Endometrial microvascular endothelial cells (primary cell): ENCODE data around the gene SERPINB3. TPM values are rescaled to one million over a fixed set of nuclear protein-coding genes. Genes with fewer than 3 reads are reported as not detected.
"Not testable (repeated sequence)": the region's sequence is repeated elsewhere in the genome, so short reads cannot be mapped to it uniquely, and the experiment has no call there.

Experiments
- in situ Hi-C: cut with HindIII; loops from 2 replicates; pipeline ENCODE4 v1.10.0; 2017; ENCODE audit warnings: low sequenced_read_pairs, low pct_unique_long_range_greater_than_20kb; ENCODE audit errors: inconsistent ontology term
- total RNA-seq: library from RNA; depleted of rRNA; stranded (reverse); fragments of >200 nt; gene quantifications from one replicate; pipeline ENCODE4 v1.2.3, GENCODE V29; 2015; ENCODE audit errors: inconsistent ontology term

SERPINB3 gene
- total RNA-seq = not detected

DNA sequence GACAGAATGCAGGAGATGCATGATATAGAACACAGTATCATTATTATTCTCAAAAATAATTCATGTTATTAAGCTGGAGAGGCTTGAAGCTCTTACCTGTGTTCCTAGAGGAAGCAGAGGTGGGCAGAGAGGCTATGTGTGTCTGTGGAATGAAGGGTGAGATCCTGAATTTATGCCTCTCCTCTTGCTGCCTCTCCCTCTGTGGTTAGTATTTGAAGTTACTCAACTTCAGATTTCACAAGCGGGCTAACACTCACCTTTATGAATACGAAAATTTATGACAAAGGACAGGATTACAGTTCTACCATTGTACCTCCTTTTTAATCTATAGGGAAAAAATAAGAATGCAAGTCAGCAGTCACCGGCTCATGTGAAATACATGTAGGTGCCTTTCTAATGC is at the start of gene SERPINB3:
Gene SERPINB3 (minus strand): TSS at position 144 of the 400 bp plus-strand sequence. CDS start 677 bp downstream, outside the sequence.
- in situ Hi-C loops = not testable (repeated sequence)

DNA sequence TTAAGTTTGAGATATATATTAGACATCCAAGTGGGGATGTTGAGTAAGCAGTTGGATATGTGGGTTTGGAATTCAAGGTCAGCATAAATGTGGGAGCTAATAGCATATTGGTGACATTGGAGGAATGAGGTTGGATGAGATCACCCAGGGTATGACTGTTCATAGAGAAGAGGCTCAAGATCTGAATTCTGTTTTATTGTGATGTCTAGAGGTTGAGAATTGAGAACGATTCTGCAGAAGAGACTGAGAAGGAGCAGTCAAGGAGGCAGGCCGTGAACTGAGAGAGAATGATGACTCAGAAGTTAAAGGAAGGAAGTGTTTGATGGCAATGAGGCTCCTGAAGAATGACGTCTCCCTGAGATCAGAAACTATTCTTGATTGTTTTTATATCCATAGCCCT is 47.0 kb upstream of the SERPINB3 start:
- in situ Hi-C loops = no loop called here

DNA sequence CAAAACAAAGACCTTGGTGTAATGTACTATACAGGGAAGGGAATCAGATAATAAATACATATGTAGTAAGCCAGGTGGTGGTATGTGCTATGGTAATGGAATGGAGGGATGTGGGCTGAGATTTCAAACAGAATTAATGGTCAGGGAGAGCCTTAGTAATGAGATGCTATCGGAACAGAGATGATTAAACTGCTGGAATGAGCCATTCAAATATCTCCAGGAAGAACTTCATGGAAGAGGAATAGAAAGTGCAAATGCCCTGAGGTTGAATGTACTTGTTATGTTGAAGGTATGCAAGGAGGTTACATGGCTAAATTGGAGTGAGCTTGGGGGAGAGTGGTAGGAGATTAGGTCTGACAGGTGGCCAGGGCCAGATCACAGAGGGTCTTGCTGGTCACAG is 46.1 kb upstream of the SERPINB3 start:
- in situ Hi-C loops = no loop called here

DNA sequence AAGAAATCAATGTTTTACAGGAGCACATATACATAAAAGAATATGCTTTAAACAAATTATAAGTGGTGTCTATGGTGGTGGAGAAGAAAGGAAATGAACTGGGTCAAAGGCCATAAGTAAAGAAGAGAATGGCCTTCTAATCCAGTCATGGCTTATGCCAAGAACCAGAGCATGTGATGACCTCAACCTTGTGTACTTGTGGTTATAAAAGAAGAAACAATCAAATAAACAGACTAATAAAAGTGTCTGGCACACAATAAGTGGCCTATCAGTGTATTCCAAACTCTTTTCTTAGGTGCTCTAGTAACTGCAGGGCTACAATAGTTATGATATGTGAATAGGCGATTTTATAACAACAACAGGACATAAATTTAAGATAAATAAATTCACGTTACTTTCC is 43.7 kb upstream of the SERPINB3 start:
- in situ Hi-C loops = no loop called here

DNA sequence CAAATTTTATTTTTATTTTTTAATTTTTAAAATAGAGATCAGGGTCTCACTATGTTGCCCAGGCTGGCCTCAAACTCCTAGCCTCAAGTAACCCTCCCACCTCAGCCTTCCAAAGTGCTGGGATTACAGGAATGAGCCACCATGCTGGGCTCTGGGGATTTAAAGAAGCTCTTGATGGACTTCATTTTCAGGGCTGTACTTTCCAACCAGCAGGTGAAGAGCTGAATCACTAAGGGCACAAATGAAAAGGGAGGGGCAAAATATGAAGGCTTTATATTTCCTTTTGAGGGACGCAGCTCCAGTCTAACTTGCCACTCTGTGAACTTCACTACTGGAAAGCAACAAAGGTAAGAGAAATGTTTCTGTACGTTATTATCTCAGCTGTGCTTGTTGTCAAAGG is 41.0 kb upstream of the SERPINB3 start, which contains the start of gene SERPINB11:
Gene SERPINB11 (plus strand): TSS at position 301 of the 400 bp plus-strand sequence. CDS start 7,234 bp downstream, outside the sequence.
- in situ Hi-C loops = no loop called here

DNA sequence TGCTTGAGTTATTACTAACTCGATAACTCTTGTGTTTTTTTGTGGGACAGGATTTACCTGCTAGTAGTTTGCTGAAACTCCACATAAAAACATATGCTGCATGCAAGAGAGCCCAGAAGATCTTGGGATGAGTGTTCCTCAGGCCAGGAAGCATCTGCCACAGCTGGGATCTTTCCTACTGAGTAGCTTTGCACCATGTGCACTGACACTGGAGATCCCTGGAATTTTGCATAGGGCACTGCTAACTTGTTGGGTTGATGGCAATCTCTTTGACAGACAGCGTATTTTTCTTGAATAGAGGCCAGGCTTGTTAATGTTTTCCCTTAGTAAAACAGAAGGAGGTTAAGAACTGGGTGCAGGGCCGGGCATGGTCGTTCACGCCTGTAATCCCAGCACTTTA is 40.3 kb upstream of the SERPINB3 start:
- in situ Hi-C loops = no loop called here

DNA sequence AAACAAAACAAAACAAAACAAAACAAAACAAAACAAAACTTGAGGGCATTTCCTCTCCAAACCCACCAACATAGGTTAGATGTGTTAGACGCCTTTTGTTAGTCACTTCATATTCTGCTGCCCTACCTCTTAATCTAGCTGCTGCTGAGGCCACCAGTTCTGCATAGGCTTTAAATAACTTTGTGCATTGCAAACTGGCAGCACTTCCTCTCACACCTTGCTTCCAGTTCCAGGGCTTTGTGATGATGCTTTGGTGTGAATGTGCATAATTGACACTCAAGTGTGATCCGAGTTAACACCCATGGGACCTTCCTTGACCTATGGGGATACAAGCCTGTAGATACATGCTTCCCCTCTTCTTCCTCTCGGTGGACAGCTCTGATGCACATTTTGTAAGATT is 38.8 kb upstream of the SERPINB3 start:
- in situ Hi-C loops = no loop called here

DNA sequence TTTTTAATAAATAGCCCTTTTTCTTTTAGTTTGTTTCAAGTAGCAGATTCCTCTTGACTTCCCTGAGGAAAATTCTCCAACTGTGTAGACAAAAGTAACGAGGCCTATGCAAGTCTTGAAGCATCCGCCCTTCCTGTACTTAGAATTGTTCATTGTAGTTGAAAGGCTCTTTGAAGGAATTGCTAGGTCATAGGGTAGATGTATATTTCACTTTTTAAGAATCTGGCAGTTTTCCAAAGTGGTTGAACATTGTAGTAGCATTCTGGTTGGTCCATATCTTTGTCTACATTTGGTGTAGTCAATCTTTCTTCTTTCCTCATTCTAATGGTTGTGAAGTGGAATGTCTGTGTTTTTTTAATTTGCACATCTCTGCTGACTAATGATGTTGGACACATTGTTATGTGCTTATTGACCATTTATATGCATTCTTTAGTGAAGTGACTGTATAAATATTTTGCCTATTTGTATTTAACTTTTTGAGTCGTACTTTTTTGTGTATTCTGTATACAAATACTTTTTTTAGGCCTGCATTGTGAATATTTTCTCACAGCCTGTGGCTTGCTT is 35.5 kb upstream of the SERPINB3 start:
- in situ Hi-C loops = no loop called here

DNA sequence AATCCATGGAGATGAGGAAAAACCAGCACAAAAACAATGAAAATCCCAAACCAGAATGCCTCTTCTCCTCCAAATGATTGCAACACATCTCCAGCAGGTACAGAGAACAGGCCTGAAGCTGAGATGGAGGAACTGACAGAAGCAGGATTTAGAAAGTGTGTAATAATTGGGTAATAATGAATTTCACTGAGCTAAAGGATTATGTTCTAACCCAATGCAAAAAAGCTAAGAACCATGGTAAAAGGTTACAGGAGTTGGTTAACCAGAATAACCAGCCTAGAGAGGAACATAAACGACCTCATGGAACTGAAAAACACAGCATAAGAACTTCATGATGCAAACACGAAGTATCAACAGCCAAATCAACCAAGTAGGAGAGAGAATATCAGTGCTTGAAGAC is 27.4 kb upstream of the SERPINB3 start:
- in situ Hi-C loops = no loop called here

DNA sequence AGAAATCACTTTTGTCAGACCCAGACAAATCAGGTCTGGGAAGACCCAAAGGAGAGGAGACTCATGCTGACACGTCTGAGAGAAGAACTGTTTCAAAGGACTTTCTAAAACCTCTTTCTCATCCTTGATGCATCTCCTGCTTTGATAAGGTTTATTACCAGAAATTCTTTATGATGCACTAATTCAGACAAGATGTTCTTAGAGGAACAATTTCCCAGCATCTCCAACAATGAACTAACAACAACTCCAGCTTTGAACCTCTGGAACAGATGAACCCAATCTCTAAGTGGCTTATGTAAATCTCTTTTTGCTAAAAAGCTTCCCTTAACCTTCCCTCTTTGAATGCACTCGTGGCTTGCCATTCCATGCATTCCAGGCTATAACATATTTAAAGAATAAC is 25.2 kb upstream of the SERPINB3 start:
- in situ Hi-C loops = no loop called here

DNA sequence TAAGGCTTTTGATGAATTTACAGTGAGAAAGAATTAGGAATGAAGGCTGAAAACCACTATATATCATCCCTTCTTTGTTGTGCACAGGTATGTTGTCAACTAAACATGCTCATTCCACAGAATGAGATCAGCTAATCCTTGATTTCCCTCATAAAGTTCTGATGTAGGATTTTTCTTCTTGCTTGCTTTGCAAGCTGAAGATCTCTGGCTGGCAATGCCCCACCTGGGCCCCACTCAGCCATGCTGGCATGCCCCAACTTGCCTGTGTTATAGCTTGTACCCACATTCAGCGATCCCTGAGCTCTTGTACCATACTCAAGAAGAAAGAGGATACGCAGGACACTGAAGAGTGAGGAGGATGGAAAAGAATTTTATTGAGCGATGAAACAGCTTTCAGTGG is 23.0 kb upstream of the SERPINB3 start:
- in situ Hi-C loops = no loop called here

DNA sequence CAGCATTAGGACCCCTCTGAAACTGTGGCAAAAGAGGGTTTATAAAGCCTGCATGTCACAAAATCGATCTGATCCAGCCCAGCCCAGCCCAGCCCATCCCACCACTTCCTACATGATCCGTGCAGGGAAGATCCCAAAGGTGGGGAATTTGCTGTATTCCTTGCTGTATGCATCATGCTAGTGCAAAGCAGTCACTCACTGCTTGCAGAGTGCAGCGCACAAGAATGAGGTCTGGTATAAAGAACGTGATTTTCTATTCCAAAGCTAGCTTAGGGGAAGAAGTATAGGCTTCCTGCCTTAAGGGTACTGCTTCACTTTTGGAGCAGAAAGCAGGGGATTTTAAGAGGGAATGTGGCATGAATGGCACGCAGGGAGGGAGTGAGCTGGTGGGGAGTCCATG is 22.2 kb upstream of the SERPINB3 start:
- in situ Hi-C loops = no loop called here

DNA sequence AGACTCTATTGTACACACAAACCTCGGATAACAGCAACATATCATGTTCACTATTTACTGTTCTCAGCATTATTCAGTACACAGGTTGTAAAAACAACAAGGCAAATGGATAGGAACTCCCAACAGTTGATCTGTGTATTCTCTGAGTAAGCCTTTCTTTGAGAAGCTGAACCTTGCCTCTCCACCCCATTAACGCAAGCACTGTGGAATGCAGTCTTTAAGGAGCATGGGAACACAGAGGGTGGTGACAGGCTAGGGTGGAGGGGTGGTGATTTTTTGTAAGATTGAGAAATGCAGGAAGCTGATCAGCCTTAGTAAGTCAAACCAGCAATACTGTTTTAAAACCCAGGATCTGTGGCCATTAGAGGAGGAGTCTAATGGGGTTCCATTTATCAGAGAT is 21.5 kb upstream of the SERPINB3 start:
- in situ Hi-C loops = no loop called here

DNA sequence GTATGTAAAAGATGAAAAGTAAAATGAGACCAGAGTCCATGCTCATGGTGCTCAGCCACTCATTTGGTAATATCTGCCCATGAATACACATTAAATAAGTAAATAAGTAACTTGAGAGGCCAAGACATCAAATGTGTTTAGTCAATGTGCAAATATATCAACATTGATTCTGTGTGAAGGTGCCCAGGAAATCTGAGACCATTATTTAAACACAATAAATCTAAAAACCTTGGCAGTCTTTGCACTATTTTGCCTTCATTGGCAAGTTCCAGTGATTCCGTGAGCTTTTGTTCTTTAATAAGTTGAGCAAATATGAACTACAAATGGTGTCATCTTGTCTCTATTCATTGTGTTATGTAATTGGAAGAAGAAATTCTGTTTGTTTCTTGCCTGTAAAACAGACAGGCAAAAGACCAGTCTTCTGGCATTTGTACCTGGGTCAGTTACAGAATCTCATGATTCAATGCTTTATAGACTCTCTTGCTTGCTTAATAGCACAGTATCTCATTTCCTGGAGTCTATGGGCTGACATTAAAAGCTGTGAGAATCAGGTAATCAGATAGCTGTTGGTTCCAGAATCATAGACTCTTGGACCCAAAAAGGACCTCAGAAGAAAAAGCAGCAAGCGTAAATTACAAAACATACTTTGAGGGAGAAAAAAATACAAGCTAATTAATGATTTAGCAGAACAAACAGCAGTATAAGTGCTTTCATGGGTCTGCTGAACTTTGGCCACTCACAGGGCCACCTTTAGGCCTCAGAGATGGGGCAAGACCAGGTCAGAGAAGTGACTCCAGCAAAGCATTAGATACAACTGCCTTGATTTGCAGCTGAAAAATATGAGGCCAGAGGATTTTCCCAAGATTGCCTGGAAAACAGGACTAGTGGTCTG is 20.0 kb upstream of the SERPINB3 start:
- in situ Hi-C loops = no loop called here

DNA sequence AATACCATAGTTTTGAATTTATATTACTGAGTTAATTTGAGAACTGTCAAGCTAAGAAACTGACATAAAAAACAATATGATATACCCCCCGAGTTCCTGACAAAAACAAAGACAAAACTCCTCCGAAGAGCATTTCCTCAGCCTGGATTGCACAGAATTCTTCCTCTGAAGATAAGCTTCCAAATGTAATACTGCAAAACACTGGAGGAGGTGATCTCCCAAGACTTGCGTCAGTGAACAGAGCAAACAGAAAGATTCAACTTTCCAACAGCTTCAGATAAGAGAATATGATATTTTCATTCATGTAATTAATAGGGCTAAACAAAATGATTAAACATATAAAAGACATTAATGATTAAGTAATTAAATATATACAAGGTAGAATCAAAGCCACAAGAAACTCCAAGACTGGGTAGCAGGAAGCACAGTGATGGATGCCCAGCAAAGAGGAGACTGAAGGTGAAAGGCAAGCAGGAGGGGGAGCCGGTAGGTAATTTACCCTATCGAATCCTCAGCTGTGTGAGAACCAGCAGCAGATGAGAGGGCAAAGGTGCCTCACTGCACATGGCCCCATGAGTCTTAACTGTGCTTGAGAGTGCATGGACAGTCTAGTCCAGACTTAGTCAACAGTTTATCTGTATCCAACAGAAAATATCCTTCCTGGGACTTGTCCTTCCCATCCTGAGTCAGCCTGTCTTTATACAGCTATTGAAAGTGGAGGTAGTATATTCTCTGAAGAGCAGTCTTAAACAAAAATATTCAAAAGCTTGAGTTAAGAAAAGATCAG is 18.3 kb upstream of the SERPINB3 start:
- in situ Hi-C loops = no loop called here

DNA sequence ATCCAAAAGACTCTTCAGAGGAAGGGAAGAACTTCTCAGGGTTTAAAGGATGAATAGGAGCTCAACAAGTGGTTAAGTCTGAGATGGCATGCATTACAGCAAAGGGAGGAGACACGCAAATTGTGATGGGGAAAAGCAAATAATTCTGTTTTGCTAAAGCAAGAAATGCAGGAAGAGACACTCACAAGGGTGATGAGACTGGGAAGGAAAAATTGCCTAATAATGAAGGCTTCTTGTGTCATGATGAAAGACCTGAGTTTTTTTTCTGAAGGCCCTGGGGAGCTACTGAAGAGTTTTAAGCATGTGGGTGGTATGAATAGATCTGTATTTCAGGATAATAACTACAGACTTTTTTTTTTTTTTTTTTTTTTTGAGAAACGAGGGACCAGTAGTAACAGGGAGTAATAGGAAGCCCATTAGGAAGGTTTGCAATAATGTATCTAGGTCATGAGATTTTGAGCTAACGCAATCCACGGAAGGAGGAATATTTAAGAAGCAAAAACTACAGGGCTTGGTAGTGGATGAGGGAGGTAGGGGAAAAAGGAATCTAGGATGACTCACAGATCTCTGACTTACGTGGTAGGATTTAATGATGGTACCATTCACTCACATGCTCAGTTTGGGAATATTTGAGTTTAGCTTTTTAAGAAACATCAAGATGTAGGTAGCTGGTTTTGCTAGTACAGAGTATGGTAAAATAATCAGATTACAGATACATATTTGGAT is 16.0 kb upstream of the SERPINB3 start:
- in situ Hi-C loops = no loop called here

DNA sequence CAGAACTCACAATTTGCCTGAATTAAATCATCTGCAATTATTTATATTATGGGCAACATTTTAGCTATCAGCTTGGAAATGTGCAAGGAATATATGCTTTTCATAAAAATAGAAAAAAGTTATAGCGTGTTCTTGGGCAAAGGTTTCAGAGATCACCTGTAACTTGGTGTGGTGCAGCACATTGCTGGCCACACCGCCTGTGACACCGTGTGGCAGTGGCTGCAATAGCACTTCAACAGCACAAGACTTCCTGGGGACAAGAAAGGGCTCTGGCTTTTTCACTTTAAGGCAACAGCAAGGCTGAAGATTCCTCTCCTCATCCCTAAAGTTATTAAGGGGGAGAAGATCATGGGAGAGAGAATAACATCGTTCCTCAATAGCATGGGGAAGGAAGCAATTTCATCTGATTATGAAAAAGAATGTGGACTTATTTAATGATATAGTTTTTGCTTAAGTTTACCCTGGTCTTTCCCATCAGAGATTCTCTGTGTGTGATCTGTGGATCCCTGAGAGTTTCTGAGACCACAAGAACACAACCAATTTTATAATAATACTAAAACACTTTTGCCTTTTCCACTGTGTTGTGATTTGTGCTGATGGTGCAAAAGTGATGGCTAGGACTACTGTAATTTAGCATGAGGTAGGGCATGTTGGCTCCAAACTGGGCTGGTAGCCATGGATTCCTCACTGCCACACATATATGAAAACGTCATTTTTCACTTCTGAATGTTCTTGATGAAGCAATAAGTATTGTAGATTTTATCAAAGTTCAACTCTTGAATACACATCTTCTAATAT is 15.0 kb upstream of the SERPINB3 start:
- in situ Hi-C loops = no loop called here

DNA sequence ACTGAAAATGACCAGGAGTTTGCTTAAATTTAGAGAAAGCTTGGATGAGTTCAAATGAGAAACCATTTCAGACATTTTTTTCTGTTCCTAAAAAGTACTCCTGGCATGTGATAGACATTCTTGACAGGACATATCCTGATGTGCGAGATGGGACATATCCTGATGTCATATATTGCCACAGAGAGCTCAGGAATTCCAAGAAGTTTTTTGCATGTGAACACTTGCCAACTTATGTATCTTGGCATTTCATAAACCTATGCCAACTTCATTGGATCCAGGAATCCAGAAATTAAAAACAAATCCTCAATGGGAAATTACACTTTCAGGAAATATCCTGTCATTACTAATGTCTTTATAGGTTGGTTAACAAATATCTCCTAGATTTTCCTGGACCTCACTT is 2.9 kb upstream of the SERPINB3 start:
- in situ Hi-C loops = no loop called here
